ENCODE data around the gene ZNF521.

The ZNF521 gene

DNA sequence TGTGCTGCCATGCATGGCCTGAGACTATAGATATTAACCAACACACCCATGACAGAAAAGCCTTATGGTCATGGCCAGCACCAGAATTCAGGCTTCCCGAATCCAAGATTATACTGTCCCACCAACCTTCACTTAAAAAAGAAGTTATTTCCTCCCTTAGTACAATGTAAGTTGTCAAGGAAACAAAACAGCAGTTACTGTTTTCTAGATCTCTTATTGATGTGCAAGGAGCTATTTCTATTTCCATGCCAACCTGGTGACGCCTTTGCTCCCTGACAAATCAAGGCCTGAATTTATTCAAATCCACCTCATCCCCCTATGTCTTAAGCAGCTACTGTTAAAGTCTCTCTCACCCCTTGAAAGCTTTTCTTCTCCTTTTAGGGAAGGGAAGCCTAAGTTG lies 249.3 kb downstream of the ZNF521 start:
- Histone ChIP-seq H3K79me2 (ENCODE audit: insufficient read depth, low read length) (no peaks in the 10 kb centered on the region), H3K36me3 (ENCODE audit: low read length) (no peaks in the 10 kb centered on the region), H3K4me3 (ENCODE audit: insufficient read depth, low read length, poor library complexity, severe bottlenecking) (no peak overlapping the region), H3K9ac (ENCODE audit: low read length) (no peak overlapping the region), H3F3A (ENCODE audit: insufficient read depth) (no peaks in the 10 kb centered on the region), H4K20me1 (ENCODE audit: low read depth, low read length) (no peaks in the 10 kb centered on the region), H2AFZ (ENCODE audit: low read depth, low read length, severe bottlenecking) (no peak overlapping the region), H3K27ac (ENCODE audit: low read depth, low read length) (no peak overlapping the region), H3K9me3 (ENCODE audit: insufficient read depth, low read length) (no peaks in the 10 kb centered on the region), H3K27me3 (ENCODE audit: low read length) (no peaks in the 10 kb centered on the region), H3K4me2 (ENCODE audit: low read depth, low read length, poor library complexity, severe bottlenecking) (no peak overlapping the region), H3K9me2 (replicated peaks; ENCODE audit: insufficient read depth, low read length) (no peaks in the 10 kb centered on the region)
- TF ChIP-seq EZH2phosphoT487 (conservative IDR thresholded peaks at IDR 0.05; ENCODE audit: low read length), result no peak
- TF ChIP-seq, protein P1, sequence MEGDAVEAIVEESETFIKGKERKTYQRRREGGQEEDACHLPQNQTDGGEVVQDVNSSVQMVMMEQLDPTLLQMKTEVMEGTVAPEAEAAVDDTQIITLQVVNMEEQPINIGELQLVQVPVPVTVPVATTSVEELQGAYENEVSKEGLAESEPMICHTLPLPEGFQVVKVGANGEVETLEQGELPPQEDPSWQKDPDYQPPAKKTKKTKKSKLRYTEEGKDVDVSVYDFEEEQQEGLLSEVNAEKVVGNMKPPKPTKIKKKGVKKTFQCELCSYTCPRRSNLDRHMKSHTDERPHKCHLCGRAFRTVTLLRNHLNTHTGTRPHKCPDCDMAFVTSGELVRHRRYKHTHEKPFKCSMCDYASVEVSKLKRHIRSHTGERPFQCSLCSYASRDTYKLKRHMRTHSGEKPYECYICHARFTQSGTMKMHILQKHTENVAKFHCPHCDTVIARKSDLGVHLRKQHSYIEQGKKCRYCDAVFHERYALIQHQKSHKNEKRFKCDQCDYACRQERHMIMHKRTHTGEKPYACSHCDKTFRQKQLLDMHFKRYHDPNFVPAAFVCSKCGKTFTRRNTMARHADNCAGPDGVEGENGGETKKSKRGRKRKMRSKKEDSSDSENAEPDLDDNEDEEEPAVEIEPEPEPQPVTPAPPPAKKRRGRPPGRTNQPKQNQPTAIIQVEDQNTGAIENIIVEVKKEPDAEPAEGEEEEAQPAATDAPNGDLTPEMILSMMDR (IDR thresholded peaks at IDR 0.05; ENCODE audit: insufficient read depth, low read length, poor library complexity, severe bottlenecking), result no peak

DNA sequence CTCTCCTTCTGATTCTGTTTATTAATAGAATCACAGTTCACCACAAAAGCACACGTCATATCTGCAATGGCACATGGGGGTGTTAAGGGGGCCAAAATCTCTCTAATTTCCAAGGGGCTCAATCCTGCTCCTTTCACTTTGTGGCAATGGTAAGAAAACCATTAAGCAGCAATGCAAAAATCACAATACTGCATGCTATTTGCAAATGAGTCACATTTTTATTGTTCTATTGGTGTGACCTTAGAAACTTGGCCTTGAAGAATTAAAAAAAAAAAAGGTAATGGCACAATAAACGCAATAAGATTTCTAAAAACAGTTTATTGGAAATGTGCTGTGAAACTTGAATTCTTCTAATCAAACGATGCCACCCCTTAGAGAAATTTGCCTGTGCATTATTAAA lies 251.5 kb downstream of the ZNF521 start:
- Histone ChIP-seq H3K27ac (ENCODE audit: low read depth, low read length) (no peak overlapping the region), H3K9me2 (replicated peaks; ENCODE audit: insufficient read depth, low read length) (no peaks in the 10 kb centered on the region), H3K27me3 (ENCODE audit: low read length) (no peaks in the 10 kb centered on the region), H3K9ac (ENCODE audit: low read length) (no peak overlapping the region), H3K4me2 (ENCODE audit: low read depth, low read length, poor library complexity, severe bottlenecking) (no peak overlapping the region), H3F3A (ENCODE audit: insufficient read depth) (no peaks in the 10 kb centered on the region), H4K20me1 (ENCODE audit: low read depth, low read length) (no peaks in the 10 kb centered on the region), H3K79me2 (ENCODE audit: insufficient read depth, low read length) (no peaks in the 10 kb centered on the region), H2AFZ (ENCODE audit: low read depth, low read length, severe bottlenecking) (no peak overlapping the region), H3K4me3 (ENCODE audit: insufficient read depth, low read length, poor library complexity, severe bottlenecking) (no peak overlapping the region), H3K36me3 (ENCODE audit: low read length) (no peaks in the 10 kb centered on the region), H3K9me3 (ENCODE audit: insufficient read depth, low read length) (no peaks in the 10 kb centered on the region)
- TF ChIP-seq, protein P1 (IDR thresholded peaks at IDR 0.05; ENCODE audit: insufficient read depth, low read length, poor library complexity, severe bottlenecking), result no peak
- no peak for TF ChIP-seq EZH2phosphoT487 (conservative IDR thresholded peaks at IDR 0.05; ENCODE audit: low read length)

DNA sequence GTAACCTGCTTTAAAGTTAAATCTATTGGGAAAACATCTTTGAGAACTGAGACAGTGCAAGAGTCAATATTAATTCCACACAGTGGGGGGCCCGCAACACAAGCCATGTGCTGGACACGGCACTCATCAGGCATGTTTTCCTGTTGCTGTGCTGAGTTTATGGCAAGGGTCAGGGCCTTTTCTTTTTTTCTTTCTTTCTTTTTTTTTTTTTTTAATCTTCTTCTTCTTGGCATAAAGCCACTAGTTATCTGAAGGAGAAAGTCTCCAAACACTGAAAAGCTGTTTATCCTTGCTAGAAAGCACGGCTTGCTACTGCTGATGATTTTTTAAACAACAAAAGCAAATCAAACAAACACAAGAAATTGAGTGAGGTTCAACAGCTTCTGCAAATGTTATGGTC lies 252.1 kb downstream of the ZNF521 start:
- Histone ChIP-seq H3K27me3 (ENCODE audit: low read length) (no peaks in the 10 kb centered on the region), H3K4me2 (ENCODE audit: low read depth, low read length, poor library complexity, severe bottlenecking) (no peak overlapping the region), H2AFZ (ENCODE audit: low read depth, low read length, severe bottlenecking) (no peak overlapping the region), H3K9ac (ENCODE audit: low read length) (no peak overlapping the region), H3K9me2 (replicated peaks; ENCODE audit: insufficient read depth, low read length) (no peaks in the 10 kb centered on the region), H3K9me3 (ENCODE audit: insufficient read depth, low read length) (no peaks in the 10 kb centered on the region), H3F3A (ENCODE audit: insufficient read depth) (no peaks in the 10 kb centered on the region), H3K27ac (ENCODE audit: low read depth, low read length) (no peak overlapping the region), H4K20me1 (ENCODE audit: low read depth, low read length) (no peaks in the 10 kb centered on the region), H3K79me2 (ENCODE audit: insufficient read depth, low read length) (no peaks in the 10 kb centered on the region), H3K36me3 (ENCODE audit: low read length) (no peaks in the 10 kb centered on the region), H3K4me3 (ENCODE audit: insufficient read depth, low read length, poor library complexity, severe bottlenecking) (no peak overlapping the region)
- TF ChIP-seq, protein P1 (IDR thresholded peaks at IDR 0.05; ENCODE audit: insufficient read depth, low read length, poor library complexity, severe bottlenecking), result no peak
- TF ChIP-seq EZH2phosphoT487 (conservative IDR thresholded peaks at IDR 0.05; ENCODE audit: low read length), result no peak

Data from SU-DHL-6 (cell line).